HepG2 (cell line): Measurements from ENCODE around the gene RNU7-1. TPM values are rescaled to one million over a fixed set of nuclear protein-coding genes. Genes with fewer than 3 reads are reported as not detected.
A peak's percentile ranks its signal among the peaks of the same experiment; 100 is the strongest.

ENCODE experiments used
- FOXA3 ChIP-seq: IDR thresholded peaks from 2 replicates; pipeline ENCODE4 v1.6.1; 2016; ENCODE audit warnings: missing genetic modification reagents, missing compliant biosample characterization
- GTF2F1 ChIP-seq: fragments of 150-350 bp; IDR thresholded peaks from 2 replicates; pipeline ENCODE4 v1.6.1; 2014; ENCODE audit warnings: low read length
- KLF6 ChIP-seq: IDR thresholded peaks from 2 replicates; pipeline ENCODE4 v1.8.0; 2016; ENCODE audit warnings: missing biosample characterization, missing genetic modification reagents
- KLF9 ChIP-seq: IDR thresholded peaks from 2 replicates; pipeline ENCODE4 v1.6.1; 2016; ENCODE audit warnings: low read depth
- MTF2 ChIP-seq: sonication (generic); formaldehyde crosslinking; IDR thresholded peaks from 2 replicates; pipeline ENCODE4 v1.5.0; 2020; ENCODE audit warnings: missing genetic modification reagents, borderline replicate concordance
- NONO ChIP-seq, 2 experiments: fragments of 450-650 bp in 1 of 2; sonication (generic) in 1 of 2; formaldehyde crosslinking in 1 of 2; IDR thresholded peaks in 1 of 2; conservative IDR thresholded peaks in 1 of 2; 2 replicates each; pipeline versions ENCODE4 v1.6.1 to v1.8.0; 2017 to 2022; ENCODE audit warnings: mild to moderate bottlenecking in 1 of 2, missing genetic modification reagents in 1 of 2, moderate library complexity in 1 of 2
- PHF8 ChIP-seq: sonication (generic); formaldehyde crosslinking; IDR thresholded peaks from 2 replicates; pipeline ENCODE4 v1.5.0; 2020; ENCODE audit warnings: missing genetic modification reagents
- PPARG ChIP-seq: conservative IDR thresholded peaks from 2 replicates; pipeline ENCODE4 v1.6.1; 2016; ENCODE audit warnings: missing biosample characterization, missing genetic modification reagents
- SIN3A ChIP-seq: IDR thresholded peaks from 2 replicates; pipeline ENCODE4 v1.6.1; 2011; ENCODE audit warnings: low read depth, mild to moderate bottlenecking, control low read depth, low read length, borderline replicate concordance
- STAG1 ChIP-seq: sonication (generic); formaldehyde crosslinking; IDR thresholded peaks from 2 replicates; pipeline ENCODE4 v1.4.0; 2020; ENCODE audit warnings: missing genetic modification reagents
- TAF15 ChIP-seq: fragments of 200-400 bp; formaldehyde crosslinking; IDR thresholded peaks from one replicate; pipeline ENCODE4 v1.6.1; 2018; ENCODE audit warnings: mild to moderate bottlenecking, low read depth, low read length; ENCODE audit not compliant: poor library complexity, severe bottlenecking
- YEATS2 ChIP-seq: sonication (generic); formaldehyde crosslinking; IDR thresholded peaks from 2 replicates; pipeline ENCODE4 v1.4.0; 2020; ENCODE audit warnings: missing genetic modification reagents, borderline replicate concordance
- ZFAT ChIP-seq: sonication (generic); formaldehyde crosslinking; conservative IDR thresholded peaks from 2 replicates; pipeline ENCODE4 v1.8.1; 2023; ENCODE audit warnings: missing genetic modification reagents, inconsistent platforms
- ZGPAT ChIP-seq: IDR thresholded peaks from 2 replicates; pipeline ENCODE4 v1.6.1; 2016; ENCODE audit warnings: mild to moderate bottlenecking
- ZHX1 ChIP-seq: sonication (generic); formaldehyde crosslinking; IDR thresholded peaks from 2 replicates; pipeline ENCODE4 v1.8.1; 2022; ENCODE audit warnings: low read depth, mild to moderate bottlenecking, missing genetic modification reagents
- ZKSCAN8 ChIP-seq: IDR thresholded peaks from 2 replicates; pipeline ENCODE4 v1.6.1; 2016; ENCODE audit warnings: borderline replicate concordance, missing genetic modification reagents, missing compliant biosample characterization
- ZNF143 ChIP-seq: sonication (generic); formaldehyde crosslinking; IDR thresholded peaks from 2 replicates; pipeline ENCODE4 v1.4.0; 2020; ENCODE audit warnings: missing genetic modification reagents
- ZNF598 ChIP-seq: sonication (generic); formaldehyde crosslinking; IDR thresholded peaks from 2 replicates; pipeline ENCODE4 v1.5.1; 2020; ENCODE audit warnings: mild to moderate bottlenecking, missing genetic modification reagents, borderline replicate concordance
- ZNF616 ChIP-seq: sonication (generic); formaldehyde crosslinking; IDR thresholded peaks from 2 replicates; pipeline ENCODE4 v1.5.0; 2020; ENCODE audit warnings: low read depth, mild to moderate bottlenecking, missing genetic modification reagents
- ZNF674 ChIP-seq: sonication (generic); formaldehyde crosslinking; IDR thresholded peaks from 2 replicates; pipeline ENCODE4 v1.5.0; 2020; ENCODE audit warnings: low read depth, mild to moderate bottlenecking, missing genetic modification reagents
- ZNF740 ChIP-seq: sonication (generic); formaldehyde crosslinking; IDR thresholded peaks from 2 replicates; pipeline ENCODE4 v1.4.0; 2020; ENCODE audit warnings: missing genetic modification reagents
- ZNF766 ChIP-seq: sonication (generic); formaldehyde crosslinking; IDR thresholded peaks from 2 replicates; pipeline ENCODE4 v1.5.0; 2020; ENCODE audit warnings: missing genetic modification reagents, borderline replicate concordance
- polyA plus RNA-seq, 8 experiments: library from polyadenylated mRNA; depleted of rRNA in 3 of 8; stranded (reverse) in 7 of 8; unstranded in 1 of 8; fragments of >200 nt; fragmentation: Illumina TruSeq in 4 of 8; extraction: Trizol in 4 of 8; gene quantifications; 2 replicates each; pipeline versions ENCODE4 v1.2.1 to v1.2.3, GENCODE V29; 2011 to 2016; ENCODE audit warnings: low read depth in 4 of 8, missing spikeins in 1 of 8, mixed read lengths in 1 of 8; ENCODE audit not compliant: insufficient read depth in 1 of 8
- total RNA-seq, 5 experiments: library from RNA; depleted of rRNA; stranded (reverse); fragments of >200 nt; fragmentation: Illumina TruSeq; extraction: Trizol; gene quantifications; 2 replicates each; pipeline ENCODE4 v1.2.3, GENCODE V29; 2016; ENCODE audit warnings: low read depth in 1 of 5

Gene RNU7-1
- total and polyA plus RNA-seq, 2 of the 13 experiments (the other 11 are each of a cell fraction or from before 2014, with no cell fraction given) = not detected

- TF ChIP-seq STAG1 (CRISPR knock-in tag) (peak; percentile 95), PHF8 (CRISPR knock-in tag) (peak; percentile 34; the same call in 1 of the 2 replicates), KLF9 (CRISPR knock-in tag) (no peak), MTF2 (CRISPR knock-in tag) (no peak), PPARG (no peak; the same call in 1 of the 2 replicates), ZNF143 (no peak), ZKSCAN8 (CRISPR knock-in tag) (no peak), ZNF740 (CRISPR knock-in tag) (no peak), KLF6 (CRISPR knock-in tag) (no peak), ZNF766 (CRISPR knock-in tag) (no peak), ZHX1 (CRISPR knock-in tag) (0 out of 2 replicates have a peak, but pooled peaks have one; percentile 49), ZNF616 (no peak), YEATS2 (CRISPR knock-in tag) (peak; percentile 65; the same call in 1 of the 2 replicates), GTF2F1 (no peak), ZFAT (CRISPR knock-in tag) (no peak), ZNF674 (CRISPR knock-in tag) (0 out of 2 replicates have a peak, but pooled peaks have one; percentile 43), ZGPAT (CRISPR knock-in tag) (peak; percentile 25; the same call in 1 of the 2 replicates), NONO (IDR thresholded peaks at IDR 0.05) (no peak), NONO (CRISPR knock-in tag; conservative IDR thresholded peaks at IDR 0.05) (0 out of 2 replicates have a peak, but pooled peaks have one; percentile 9), TAF15 (peak; percentile 5), ZNF598 (peak; percentile 82; the same call in 1 of the 2 replicates), SIN3A (no peak), FOXA3 (CRISPR knock-in tag) (0 out of 2 replicates have a peak, but pooled peaks have one; percentile 11)
These were observed 968 bp downstream of the RNU7-1 start (continued) for GRCh38 chr12:6944381-6945186.
